HCT116 (cell line): ENCODE measurements around the gene RYR3.

Experiments
- CTCF ChIP-seq, 3 experiments: fragments of 200-600 bp in 1 of 3; sonication (generic) in 1 of 3; IDR thresholded peaks in 2 of 3; conservative IDR thresholded peaks in 1 of 3; 2 replicates each; pipeline ENCODE4 v1.5.1; 2012 to 2017; ENCODE audit warnings: low read depth in 2 of 3, low read length in 2 of 3, antibody characterized with exemption in 1 of 3, borderline replicate concordance in 1 of 3, control low read depth in 1 of 3, mild to moderate bottlenecking in 1 of 3, mixed read lengths in 1 of 3, mixed run types in 1 of 3, moderate library complexity in 1 of 3; ENCODE audit not compliant: insufficient read depth in 1 of 3
- EGR1 ChIP-seq: IDR thresholded peaks from 2 replicates; pipeline ENCODE4 v1.6.1; 2012; ENCODE audit warnings: low read depth
- ELF1 ChIP-seq: IDR thresholded peaks from 2 replicates; pipeline ENCODE4 v1.6.1; 2012; ENCODE audit warnings: low read depth, borderline replicate concordance
- EZH2 ChIP-seq: fragments of 200-600 bp; sonication (generic); IDR thresholded peaks from 2 replicates; pipeline ENCODE4 v1.6.1; 2017; ENCODE audit warnings: antibody characterized with exemption, mixed run types

GRCh38 chr15:33328106-33328505, 17.3 kb downstream of the RYR3 start:
- TF ChIP-seq EZH2 (no peak), EGR1 (no peak), ELF1 (no peak), CTCF (IDR thresholded peaks at IDR 0.05 in 2 of 3, conservative IDR thresholded peaks at IDR 0.05 in 1 of 3; ENCODE audit: borderline replicate concordance in 1 of 3, insufficient read depth in 1 of 3, low read depth in 2 of 3, low read length in 2 of 3) (no peak)
